ENCODE results near the gene ABCC12. TPM values are rescaled to one million over a fixed set of nuclear protein-coding genes. Genes with fewer than 3 reads are reported as not detected.

The ABCC12 gene
- total and polyA plus RNA-seq, 2 of the 8 experiments (the other 6 are each of a cell fraction or from before 2014, with no cell fraction given) = 0.05 TPM; not detected in 1

GRCh38 chr16:48121276-48121675 is 34.5 kb downstream of the ABCC12 start (continued):
- TF ChIP-seq, protein P1, sequence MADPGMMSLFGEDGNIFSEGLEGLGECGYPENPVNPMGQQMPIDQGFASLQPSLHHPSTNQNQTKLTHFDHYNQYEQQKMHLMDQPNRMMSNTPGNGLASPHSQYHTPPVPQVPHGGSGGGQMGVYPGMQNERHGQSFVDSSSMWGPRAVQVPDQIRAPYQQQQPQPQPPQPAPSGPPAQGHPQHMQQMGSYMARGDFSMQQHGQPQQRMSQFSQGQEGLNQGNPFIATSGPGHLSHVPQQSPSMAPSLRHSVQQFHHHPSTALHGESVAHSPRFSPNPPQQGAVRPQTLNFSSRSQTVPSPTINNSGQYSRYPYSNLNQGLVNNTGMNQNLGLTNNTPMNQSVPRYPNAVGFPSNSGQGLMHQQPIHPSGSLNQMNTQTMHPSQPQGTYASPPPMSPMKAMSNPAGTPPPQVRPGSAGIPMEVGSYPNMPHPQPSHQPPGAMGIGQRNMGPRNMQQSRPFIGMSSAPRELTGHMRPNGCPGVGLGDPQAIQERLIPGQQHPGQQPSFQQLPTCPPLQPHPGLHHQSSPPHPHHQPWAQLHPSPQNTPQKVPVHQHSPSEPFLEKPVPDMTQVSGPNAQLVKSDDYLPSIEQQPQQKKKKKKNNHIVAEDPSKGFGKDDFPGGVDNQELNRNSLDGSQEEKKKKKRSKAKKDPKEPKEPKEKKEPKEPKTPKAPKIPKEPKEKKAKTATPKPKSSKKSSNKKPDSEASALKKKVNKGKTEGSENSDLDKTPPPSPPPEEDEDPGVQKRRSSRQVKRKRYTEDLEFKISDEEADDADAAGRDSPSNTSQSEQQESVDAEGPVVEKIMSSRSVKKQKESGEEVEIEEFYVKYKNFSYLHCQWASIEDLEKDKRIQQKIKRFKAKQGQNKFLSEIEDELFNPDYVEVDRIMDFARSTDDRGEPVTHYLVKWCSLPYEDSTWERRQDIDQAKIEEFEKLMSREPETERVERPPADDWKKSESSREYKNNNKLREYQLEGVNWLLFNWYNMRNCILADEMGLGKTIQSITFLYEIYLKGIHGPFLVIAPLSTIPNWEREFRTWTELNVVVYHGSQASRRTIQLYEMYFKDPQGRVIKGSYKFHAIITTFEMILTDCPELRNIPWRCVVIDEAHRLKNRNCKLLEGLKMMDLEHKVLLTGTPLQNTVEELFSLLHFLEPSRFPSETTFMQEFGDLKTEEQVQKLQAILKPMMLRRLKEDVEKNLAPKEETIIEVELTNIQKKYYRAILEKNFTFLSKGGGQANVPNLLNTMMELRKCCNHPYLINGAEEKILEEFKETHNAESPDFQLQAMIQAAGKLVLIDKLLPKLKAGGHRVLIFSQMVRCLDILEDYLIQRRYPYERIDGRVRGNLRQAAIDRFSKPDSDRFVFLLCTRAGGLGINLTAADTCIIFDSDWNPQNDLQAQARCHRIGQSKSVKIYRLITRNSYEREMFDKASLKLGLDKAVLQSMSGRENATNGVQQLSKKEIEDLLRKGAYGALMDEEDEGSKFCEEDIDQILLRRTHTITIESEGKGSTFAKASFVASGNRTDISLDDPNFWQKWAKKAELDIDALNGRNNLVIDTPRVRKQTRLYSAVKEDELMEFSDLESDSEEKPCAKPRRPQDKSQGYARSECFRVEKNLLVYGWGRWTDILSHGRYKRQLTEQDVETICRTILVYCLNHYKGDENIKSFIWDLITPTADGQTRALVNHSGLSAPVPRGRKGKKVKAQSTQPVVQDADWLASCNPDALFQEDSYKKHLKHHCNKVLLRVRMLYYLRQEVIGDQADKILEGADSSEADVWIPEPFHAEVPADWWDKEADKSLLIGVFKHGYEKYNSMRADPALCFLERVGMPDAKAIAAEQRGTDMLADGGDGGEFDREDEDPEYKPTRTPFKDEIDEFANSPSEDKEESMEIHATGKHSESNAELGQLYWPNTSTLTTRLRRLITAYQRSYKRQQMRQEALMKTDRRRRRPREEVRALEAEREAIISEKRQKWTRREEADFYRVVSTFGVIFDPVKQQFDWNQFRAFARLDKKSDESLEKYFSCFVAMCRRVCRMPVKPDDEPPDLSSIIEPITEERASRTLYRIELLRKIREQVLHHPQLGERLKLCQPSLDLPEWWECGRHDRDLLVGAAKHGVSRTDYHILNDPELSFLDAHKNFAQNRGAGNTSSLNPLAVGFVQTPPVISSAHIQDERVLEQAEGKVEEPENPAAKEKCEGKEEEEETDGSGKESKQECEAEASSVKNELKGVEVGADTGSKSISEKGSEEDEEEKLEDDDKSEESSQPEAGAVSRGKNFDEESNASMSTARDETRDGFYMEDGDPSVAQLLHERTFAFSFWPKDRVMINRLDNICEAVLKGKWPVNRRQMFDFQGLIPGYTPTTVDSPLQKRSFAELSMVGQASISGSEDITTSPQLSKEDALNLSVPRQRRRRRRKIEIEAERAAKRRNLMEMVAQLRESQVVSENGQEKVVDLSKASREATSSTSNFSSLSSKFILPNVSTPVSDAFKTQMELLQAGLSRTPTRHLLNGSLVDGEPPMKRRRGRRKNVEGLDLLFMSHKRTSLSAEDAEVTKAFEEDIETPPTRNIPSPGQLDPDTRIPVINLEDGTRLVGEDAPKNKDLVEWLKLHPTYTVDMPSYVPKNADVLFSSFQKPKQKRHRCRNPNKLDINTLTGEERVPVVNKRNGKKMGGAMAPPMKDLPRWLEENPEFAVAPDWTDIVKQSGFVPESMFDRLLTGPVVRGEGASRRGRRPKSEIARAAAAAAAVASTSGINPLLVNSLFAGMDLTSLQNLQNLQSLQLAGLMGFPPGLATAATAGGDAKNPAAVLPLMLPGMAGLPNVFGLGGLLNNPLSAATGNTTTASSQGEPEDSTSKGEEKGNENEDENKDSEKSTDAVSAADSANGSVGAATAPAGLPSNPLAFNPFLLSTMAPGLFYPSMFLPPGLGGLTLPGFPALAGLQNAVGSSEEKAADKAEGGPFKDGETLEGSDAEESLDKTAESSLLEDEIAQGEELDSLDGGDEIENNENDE (IDR thresholded peaks at IDR 0.05; ENCODE audit: insufficient replicate concordance, low read length) = no peak
- TF ChIP-seq EZH2 (IDR thresholded peaks at IDR 0.05; ENCODE audit: low read depth, low read length, severe bottlenecking) = no peak
- TF ChIP-seq SP4 (IDR thresholded peaks at IDR 0.05; ENCODE audit: low read length) = no peak

Data from H1 (cell line).